GM12875 (cell line): ENCODE data around the gene SCGB2B2.
"Not testable (repeated sequence)": the region's sequence is repeated elsewhere in the genome, so short reads cannot be mapped to it uniquely, and the experiment has no call there.

Source experiments
- H3K4me3 ChIP-seq: one replicate; pipeline ENCODE4 v1.5.1; 2011; ENCODE audit warnings: low read depth, low read length, control low read depth
- TF ChIP-seq, protein P1 (sequence below): IDR thresholded peaks from 2 replicates; pipeline ENCODE4 v1.5.1; 2011; ENCODE audit warnings: low read depth, mild to moderate bottlenecking, control low read depth, inconsistent platforms, low read length, moderate library complexity, borderline replicate concordance; ENCODE audit not compliant: insufficient read depth

Gene SCGB2B2

DNA sequence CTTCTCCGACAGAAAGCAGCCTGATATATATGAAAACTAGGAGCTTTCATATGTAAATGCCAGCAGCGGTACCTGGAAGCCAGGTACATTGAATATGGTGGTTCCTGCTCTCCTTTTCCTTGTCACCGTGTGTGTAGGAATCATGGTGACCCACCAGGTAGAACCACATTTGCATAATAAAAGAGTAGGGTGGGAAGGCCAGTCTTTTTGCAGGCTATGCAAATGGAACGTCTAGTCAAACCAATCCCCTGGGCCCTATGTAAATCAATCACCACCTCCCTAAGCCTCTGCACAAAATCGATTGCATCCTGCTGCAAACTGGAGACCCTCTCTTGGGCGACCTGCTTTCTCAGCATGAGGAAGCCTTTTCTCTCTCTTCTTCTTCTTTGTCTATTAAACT lies 34.9 kb upstream of the SCGB2B2 start:
- TF ChIP-seq, protein P1, sequence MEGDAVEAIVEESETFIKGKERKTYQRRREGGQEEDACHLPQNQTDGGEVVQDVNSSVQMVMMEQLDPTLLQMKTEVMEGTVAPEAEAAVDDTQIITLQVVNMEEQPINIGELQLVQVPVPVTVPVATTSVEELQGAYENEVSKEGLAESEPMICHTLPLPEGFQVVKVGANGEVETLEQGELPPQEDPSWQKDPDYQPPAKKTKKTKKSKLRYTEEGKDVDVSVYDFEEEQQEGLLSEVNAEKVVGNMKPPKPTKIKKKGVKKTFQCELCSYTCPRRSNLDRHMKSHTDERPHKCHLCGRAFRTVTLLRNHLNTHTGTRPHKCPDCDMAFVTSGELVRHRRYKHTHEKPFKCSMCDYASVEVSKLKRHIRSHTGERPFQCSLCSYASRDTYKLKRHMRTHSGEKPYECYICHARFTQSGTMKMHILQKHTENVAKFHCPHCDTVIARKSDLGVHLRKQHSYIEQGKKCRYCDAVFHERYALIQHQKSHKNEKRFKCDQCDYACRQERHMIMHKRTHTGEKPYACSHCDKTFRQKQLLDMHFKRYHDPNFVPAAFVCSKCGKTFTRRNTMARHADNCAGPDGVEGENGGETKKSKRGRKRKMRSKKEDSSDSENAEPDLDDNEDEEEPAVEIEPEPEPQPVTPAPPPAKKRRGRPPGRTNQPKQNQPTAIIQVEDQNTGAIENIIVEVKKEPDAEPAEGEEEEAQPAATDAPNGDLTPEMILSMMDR, result no peak
- no peak overlapping the region for H3K4me3 ChIP-seq

DNA sequence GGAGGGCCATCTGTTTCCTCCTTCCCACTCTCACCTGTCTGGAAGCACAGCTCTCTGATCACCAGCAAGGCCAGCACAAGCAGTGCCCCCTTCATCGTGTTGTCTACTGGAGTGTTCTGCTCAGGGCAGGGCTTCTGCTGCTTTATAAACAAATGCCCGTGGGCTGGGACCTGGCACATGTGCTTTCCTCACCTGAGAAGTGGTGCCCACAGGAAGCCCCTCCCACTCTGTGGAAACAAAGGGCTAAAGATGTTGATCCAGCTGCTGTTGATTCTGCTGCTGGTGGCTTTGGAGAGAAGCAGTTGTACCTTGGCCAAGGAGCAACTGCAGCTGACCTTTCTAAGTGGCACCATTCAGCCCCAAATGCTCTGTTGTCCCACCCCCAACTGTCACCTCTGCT lies 30.7 kb upstream of the SCGB2B2 start:
- H3K4me3 ChIP-seq, result no peak overlapping the region
- TF ChIP-seq, protein P1, result no peak

DNA sequence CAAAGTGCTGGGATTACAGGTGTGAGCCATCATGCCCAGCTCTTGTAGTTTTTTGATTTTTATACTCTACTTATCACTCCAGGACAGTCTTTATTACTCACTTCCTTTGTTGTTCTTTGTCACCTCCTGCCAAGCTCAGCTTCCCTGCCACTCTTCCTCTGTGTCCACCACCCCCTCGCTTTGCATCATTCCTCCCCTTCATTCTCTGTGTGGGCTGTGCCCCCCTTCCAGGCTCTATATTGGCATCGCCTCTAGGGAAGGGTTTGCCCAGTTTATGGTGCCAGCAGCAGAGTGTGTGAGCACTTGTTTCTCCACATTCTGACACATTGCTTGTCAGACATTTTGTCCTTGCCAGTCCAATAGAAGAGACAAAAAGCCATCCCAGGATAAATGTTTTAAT lies 15.6 kb upstream of the SCGB2B2 start:
- no peak overlapping the region for H3K4me3 ChIP-seq
- TF ChIP-seq, protein P1, result no peak

DNA sequence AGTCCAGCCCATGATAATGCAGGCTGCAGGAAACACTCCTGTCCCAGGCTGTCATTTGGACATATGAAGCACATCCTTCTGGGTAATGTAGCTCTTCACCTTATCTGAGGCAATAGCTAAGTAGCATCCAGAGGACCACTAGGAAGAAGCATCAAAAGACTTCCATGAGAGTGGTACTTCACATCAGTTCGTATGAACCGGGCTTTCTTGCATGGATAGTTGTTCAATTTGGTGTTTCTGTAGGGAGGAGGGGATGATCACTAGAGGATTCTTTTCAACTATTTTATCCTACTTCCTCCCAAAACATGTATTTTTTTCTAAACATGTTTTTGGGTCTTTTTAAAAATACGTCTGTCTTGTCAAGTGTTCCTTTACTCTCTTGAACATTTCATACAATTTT lies 13.4 kb upstream of the SCGB2B2 start:
- TF ChIP-seq, protein P1, result no peak

DNA sequence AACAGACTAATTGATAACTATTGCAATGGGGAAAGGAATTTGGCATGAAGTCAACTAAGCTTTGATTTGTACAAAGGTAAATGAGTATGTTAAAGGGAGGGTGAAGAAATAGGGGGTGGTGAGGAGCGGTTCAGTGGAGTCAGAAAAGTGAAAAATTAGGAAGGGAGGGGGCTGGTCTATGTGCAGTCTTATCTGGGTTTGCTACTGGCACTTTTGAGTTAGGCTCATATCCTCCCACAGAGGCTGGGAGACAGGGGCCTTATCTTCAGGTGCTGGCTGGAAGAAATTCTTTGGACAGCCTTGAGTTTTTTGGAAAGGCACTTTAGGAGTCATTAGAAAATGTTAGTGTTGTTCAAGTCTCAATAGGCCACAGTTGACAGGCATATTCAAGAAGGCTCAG lies 11.6 kb upstream of the SCGB2B2 start:
- no peak overlapping the region for H3K4me3 ChIP-seq
- TF ChIP-seq, protein P1, result no peak

More for the DNA sequence above, 13.4 kb upstream of the SCGB2B2 start:
- no peak overlapping the region for H3K4me3 ChIP-seq

DNA sequence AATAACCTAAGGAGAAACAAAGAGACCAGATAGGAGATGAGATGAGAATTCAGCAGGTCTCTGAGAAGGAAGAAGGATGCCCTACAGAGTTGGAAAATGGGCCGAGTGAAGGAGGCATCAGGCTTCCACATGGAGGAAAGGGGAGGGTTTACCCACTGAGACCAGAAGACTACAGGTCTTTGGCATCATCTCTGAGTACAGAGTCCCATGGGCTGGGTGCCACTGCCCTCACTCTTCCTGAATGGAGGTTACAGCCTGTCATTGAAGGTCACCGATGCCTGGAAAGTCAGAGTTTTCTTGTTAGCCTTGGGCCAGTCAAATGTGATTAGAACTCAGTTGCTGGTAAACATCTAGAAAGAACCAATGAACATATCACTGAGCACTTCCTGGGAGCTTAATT lies 10.4 kb upstream of the SCGB2B2 start:
- H3K4me3 ChIP-seq, result no peak overlapping the region
- TF ChIP-seq, protein P1, result no peak

DNA sequence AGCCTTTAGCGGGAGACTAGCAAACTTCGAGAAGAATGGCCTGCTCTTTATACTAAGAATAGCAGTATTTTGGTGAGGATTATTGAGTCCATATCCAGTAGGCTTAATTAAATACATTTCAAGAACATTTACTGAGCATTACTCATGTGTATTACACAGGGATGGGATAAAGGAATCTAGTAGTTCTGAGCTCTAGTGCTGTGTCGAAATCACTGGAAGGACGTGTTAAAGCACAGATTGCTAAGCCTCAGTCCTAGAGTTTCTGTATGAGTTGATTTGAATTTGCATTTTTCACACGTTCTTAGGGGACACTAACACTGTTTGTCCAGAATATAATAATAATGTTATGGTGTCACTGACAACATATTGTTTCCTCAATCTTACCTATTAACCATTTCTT lies 9.5 kb upstream of the SCGB2B2 start:
- TF ChIP-seq, protein P1, result no peak

DNA sequence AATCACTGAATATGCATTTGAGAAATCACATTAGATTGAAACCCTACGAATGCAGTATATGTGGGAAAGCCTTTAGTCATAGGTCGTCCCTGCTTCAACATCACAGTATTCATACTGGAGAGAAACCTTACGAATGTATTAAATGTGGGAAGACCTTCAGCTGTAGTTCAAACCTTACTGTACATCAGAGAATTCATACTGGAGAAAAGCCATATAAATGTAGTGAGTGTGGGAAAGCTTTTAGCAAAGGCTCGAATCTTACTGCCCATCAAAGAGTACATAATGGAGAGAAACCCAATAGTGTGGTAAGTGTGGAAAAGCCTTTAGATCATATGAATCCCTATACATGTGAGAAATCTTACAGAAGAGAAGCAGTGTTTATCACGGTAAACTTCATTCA lies 8.3 kb upstream of the SCGB2B2 start:
- not testable (repeated sequence) for H3K4me3 ChIP-seq

More for the DNA sequence above, 9.5 kb upstream of the SCGB2B2 start:
- H3K4me3 ChIP-seq, result no peak overlapping the region
